ENCODE measurements around the gene MSANTD1. TPM values are rescaled to one million over a fixed set of nuclear protein-coding genes. Genes with fewer than 3 reads are reported as not detected.
A peak's percentile ranks its signal among the peaks of the same experiment; 100 is the strongest.

MSANTD1 gene
- total RNA-seq, 2 donors from 2014 or later = 1.00 to 2.5 TPM

DNA sequence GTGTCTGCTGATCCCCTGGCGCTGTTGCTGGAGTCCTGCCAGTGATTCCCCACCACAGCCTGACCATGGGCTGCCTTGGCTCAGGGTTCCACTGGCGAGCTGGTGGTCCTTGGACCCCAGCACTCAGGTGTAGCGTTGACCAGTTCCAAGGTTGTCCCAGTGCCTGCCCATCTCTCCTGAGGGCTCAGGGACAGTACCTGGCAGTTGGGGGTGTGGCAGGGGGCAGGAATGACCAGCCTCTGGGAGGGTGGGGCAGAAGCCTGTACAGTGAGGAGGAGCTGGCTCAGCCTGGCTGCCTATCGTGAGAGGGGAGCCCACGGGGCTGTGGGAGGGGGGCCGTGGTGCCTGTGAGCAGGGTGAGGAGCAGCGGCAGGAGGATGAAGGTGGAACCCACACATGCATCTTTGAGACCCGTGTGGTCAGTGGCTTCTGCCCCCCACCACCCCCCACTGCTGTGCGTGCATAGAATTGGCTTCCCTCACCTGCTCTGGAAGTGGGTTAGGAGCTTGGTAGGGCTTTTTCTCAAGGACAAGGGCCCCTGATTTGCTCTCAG is 12.6 kb upstream of the MSANTD1 start:
- Histone ChIP-seq H3K4me3 (ENCODE audit: low read length) (no peak overlapping the region), H3K27me3 (ENCODE audit: control insufficient read depth, insufficient read depth, low read length, poor library complexity, severe bottlenecking) (no peaks in the 10 kb centered on the region), H3K9me3 (ENCODE audit: control insufficient read depth, low read length) (no peaks in the 10 kb centered on the region), H3K4me1 (ENCODE audit: control insufficient read depth, insufficient read depth, low read length) (no peaks in the 10 kb centered on the region), H3K9ac (ENCODE audit: extremely low read depth, low read length, poor library complexity, severe bottlenecking) (no peak overlapping the region), H3K36me3 (ENCODE audit: control insufficient read depth, insufficient read depth, low read length) (peaks cover 52% of the 10 kb centered on the region), H3K27ac (ENCODE audit: low read depth, low read length) (no peak overlapping the region)
- H3K36me3 Mint-ChIP-seq (ENCODE audit: low read depth) = peaks cover 62% of the 10 kb centered on the region
- TF ChIP-seq, protein P1, sequence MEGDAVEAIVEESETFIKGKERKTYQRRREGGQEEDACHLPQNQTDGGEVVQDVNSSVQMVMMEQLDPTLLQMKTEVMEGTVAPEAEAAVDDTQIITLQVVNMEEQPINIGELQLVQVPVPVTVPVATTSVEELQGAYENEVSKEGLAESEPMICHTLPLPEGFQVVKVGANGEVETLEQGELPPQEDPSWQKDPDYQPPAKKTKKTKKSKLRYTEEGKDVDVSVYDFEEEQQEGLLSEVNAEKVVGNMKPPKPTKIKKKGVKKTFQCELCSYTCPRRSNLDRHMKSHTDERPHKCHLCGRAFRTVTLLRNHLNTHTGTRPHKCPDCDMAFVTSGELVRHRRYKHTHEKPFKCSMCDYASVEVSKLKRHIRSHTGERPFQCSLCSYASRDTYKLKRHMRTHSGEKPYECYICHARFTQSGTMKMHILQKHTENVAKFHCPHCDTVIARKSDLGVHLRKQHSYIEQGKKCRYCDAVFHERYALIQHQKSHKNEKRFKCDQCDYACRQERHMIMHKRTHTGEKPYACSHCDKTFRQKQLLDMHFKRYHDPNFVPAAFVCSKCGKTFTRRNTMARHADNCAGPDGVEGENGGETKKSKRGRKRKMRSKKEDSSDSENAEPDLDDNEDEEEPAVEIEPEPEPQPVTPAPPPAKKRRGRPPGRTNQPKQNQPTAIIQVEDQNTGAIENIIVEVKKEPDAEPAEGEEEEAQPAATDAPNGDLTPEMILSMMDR (conservative IDR thresholded peaks at IDR 0.05) = no peak
- no peak overlapping the region for H3K27ac Mint-ChIP-seq
- no peak for DNase-seq
- no peaks in the 10 kb centered on the region for H3K9me3 Mint-ChIP-seq
- H3K4me3 Mint-ChIP-seq = no peak overlapping the region
- peaks cover 5% of the 10 kb centered on the region for H3K4me1 Mint-ChIP-seq
- 88 to 100% methylated on average over 3 to 9 of the region's 9 CpGs for WGBS, 2 experiments (ENCODE audit: insufficient coverage in 1 of 2, insufficient read length in 1 of 2)
- H3K27me3 Mint-ChIP-seq (ENCODE audit: insufficient read depth) = no peaks in the 10 kb centered on the region

DNA sequence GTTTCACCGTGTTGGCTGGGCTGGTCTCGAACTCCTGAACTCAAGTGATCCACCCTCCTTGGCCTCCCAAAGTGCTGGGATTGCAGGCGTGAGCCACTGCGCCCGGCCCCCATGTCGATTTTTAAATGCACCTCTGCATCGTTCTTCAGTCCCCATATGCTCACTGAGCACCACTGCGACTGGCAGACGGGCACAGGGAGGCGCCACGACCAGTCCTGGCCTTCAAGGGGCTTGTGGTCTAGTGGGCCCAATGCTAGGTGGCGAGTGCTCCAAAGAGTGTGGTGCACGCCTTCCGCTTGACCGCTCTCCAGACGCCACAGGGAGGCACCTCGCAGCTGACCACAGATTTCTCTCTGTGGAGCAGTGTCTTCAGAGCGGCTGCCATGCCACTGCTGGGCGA is 11.7 kb upstream of the MSANTD1 start:
- Mint-ChIP-seq H3K27ac (no peak overlapping the region), H3K27me3 (ENCODE audit: insufficient read depth) (no peaks in the 10 kb centered on the region), H3K4me3 (no peak overlapping the region), H3K9me3 (no peaks in the 10 kb centered on the region), H3K36me3 (ENCODE audit: low read depth) (peaks cover 60% of the 10 kb centered on the region), H3K4me1 (peaks cover 5% of the 10 kb centered on the region)
- H3K27me3 ChIP-seq (ENCODE audit: control insufficient read depth, insufficient read depth, low read length, poor library complexity, severe bottlenecking) = no peaks in the 10 kb centered on the region
- no peak overlapping the region for H3K4me3 ChIP-seq (ENCODE audit: low read length)
- H3K4me1 ChIP-seq (ENCODE audit: control insufficient read depth, insufficient read depth, low read length) = no peaks in the 10 kb centered on the region
- 91 to 92% methylated on average over 16 to 19 of the region's 19 CpGs for WGBS, 2 experiments (ENCODE audit: insufficient coverage in 1 of 2, insufficient read length in 1 of 2)
- peak overlapping the region; percentile 82 for H3K27ac ChIP-seq (ENCODE audit: low read depth, low read length)
- DNase-seq = no peak
- TF ChIP-seq, protein P1 (conservative IDR thresholded peaks at IDR 0.05) = no peak
- peaks cover 44% of the 10 kb centered on the region for H3K36me3 ChIP-seq (ENCODE audit: control insufficient read depth, insufficient read depth, low read length)
- no peaks in the 10 kb centered on the region for H3K9me3 ChIP-seq (ENCODE audit: control insufficient read depth, low read length)
- H3K9ac ChIP-seq (ENCODE audit: extremely low read depth, low read length, poor library complexity, severe bottlenecking) = no peak overlapping the region

DNA sequence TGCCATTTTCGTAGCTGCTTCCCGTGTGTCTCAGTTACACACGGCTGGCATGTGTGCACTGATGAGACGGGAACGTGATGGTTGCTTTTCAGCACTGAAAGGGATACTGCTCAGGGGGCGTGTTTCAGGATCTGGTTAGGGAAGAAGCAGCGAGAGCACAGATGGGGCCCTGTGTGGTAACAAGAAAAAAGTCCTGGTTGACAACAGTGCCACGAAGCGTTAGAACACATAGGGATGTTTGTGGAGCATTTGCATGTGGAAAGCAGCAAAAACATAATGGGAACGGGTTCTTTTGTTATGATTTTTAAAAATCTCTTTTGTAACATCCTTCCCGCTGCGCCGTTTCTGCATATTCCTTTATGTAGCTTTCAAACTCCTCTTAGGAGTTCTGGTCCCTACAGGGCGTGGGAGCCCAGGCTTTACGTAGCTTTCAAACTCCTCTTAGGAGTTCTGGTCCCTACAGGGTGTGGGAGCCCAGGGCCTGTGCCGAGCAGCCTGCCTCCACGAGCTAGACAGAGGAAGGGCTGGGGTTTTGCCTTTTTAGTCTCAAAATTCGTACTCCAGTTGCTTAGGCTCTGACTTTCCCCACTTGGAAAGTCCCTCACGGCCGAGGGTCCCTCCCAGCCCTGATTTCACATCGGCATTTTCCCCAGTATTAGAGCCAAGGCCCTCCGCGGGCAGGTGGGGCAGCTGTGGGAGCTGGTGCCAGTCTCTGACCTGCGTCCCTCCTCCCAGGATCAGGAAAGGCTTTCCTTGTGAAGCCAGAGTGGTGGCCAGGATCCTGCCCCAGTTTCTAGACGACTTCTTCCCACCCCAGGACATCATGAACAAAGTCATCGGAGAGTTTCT is 11.0 kb upstream of the MSANTD1 start:
- Histone ChIP-seq H3K27me3 (ENCODE audit: control insufficient read depth, insufficient read depth, low read length, poor library complexity, severe bottlenecking) (no peaks in the 10 kb centered on the region), H3K4me3 (ENCODE audit: low read length) (no peak overlapping the region), H3K36me3 (ENCODE audit: control insufficient read depth, insufficient read depth, low read length) (peaks cover 37% of the 10 kb centered on the region), H3K27ac (ENCODE audit: low read depth, low read length) (peak overlapping the region; percentile 82), H3K4me1 (ENCODE audit: control insufficient read depth, insufficient read depth, low read length) (no peaks in the 10 kb centered on the region), H3K9me3 (ENCODE audit: control insufficient read depth, low read length) (no peaks in the 10 kb centered on the region), H3K9ac (ENCODE audit: extremely low read depth, low read length, poor library complexity, severe bottlenecking) (no peak overlapping the region)
- Mint-ChIP-seq H3K36me3 (ENCODE audit: low read depth) (peaks cover 57% of the 10 kb centered on the region), H3K9me3 (no peaks in the 10 kb centered on the region), H3K4me1 (peaks cover 5% of the 10 kb centered on the region), H3K27ac (no peak overlapping the region), H3K4me3 (no peak overlapping the region), H3K27me3 (ENCODE audit: insufficient read depth) (no peaks in the 10 kb centered on the region)
- DNase-seq = no peak
- WGBS, 2 experiments (ENCODE audit: insufficient coverage in 1 of 2, insufficient read length in 1 of 2) = 80 to 83% methylated on average over 24 to 26 of the region's 26 CpGs
- TF ChIP-seq, protein P1 (conservative IDR thresholded peaks at IDR 0.05) = no peak

All from endodermal cell (in vitro differentiated cells).